Neural cell (in vitro differentiated cells): ENCODE data around the gene MAP2K6. TPM values are rescaled to one million over a fixed set of nuclear protein-coding genes. Genes with fewer than 3 reads are reported as not detected.

Experiments
- H2AFZ ChIP-seq: fragments of 200-600, 300-800 bp; sonication (generic), shearing (Covaris generic); 2 replicates; pipeline ENCODE4 v1.6.0; 2014; ENCODE audit warnings: low read depth, mild to moderate bottlenecking, antibody characterized with exemption, low read length, moderate library complexity
- H3F3A ChIP-seq: fragments of 200-600 bp; shearing (Covaris generic); 2 replicates; pipeline ENCODE4 v1.6.1; 2016; ENCODE audit warnings: mild to moderate bottlenecking, moderate library complexity, mixed read lengths, antibody characterized with exemption, low read length; ENCODE audit not compliant: insufficient read depth, poor library complexity, severe bottlenecking
- H3K27ac ChIP-seq: fragments of 200-600, 300-800 bp; sonication (generic), shearing (Covaris generic); 2 replicates; pipeline ENCODE4 v1.5.1; 2014; ENCODE audit warnings: mild to moderate bottlenecking, low read length, moderate library complexity
- H3K27me3 ChIP-seq: fragments of 300-800, 200-600 bp; sonication (generic), shearing (Covaris generic); 2 replicates; pipeline ENCODE4 v1.6.0; 2014; ENCODE audit warnings: mild to moderate bottlenecking, low read depth, low read length, moderate library complexity; ENCODE audit not compliant: insufficient read depth
- H3K36me3 ChIP-seq: fragments of 300-800, 200-600 bp; sonication (generic), shearing (Covaris generic); 2 replicates; pipeline ENCODE4 v1.5.1; 2014; ENCODE audit warnings: mild to moderate bottlenecking, antibody characterized with exemption, low read length, moderate library complexity; ENCODE audit not compliant: insufficient read depth
- H3K4me2 ChIP-seq: fragments of 300-800, 200-600 bp; sonication (generic), shearing (Covaris generic); 2 replicates; pipeline ENCODE4 v1.6.0; 2014; ENCODE audit warnings: mild to moderate bottlenecking, low read length
- H3K4me3 ChIP-seq: fragments of 300-800, 200-600 bp; sonication (generic), shearing (Covaris generic); 2 replicates; pipeline ENCODE4 v1.5.1; 2014; ENCODE audit warnings: mild to moderate bottlenecking, low read length, moderate library complexity
- H3K79me2 ChIP-seq: fragments of 200-600 bp; shearing (Covaris generic); replicated peaks from 2 replicates; pipeline ENCODE4 v1.6.0; 2014; ENCODE audit warnings: mild to moderate bottlenecking, low read length, moderate library complexity; ENCODE audit not compliant: insufficient read depth
- H3K9ac ChIP-seq: fragments of 300-800, 200-600 bp; sonication (generic), shearing (Covaris generic); 2 replicates; pipeline ENCODE4 v1.6.1; 2016; ENCODE audit warnings: mild to moderate bottlenecking, low read length, mixed read lengths
- H3K9me2 ChIP-seq: fragments of 200-600 bp; shearing (Covaris generic); 2 replicates; pipeline ENCODE4 v1.6.1; 2016; ENCODE audit warnings: mild to moderate bottlenecking, low read length, mixed read lengths; ENCODE audit not compliant: insufficient read depth
- H3K9me3 ChIP-seq: fragments of 200-600, 300-800 bp; sonication (generic), shearing (Covaris generic); 2 replicates; pipeline ENCODE4 v1.6.1; 2016; ENCODE audit warnings: mild to moderate bottlenecking, mixed run types, low read length, moderate library complexity, mixed read lengths
- H4K20me1 ChIP-seq: fragments of 200-600 bp; shearing (Covaris generic); 2 replicates; pipeline ENCODE4 v1.6.1; 2016; ENCODE audit warnings: mild to moderate bottlenecking, mixed run types; ENCODE audit not compliant: insufficient read depth
- EP300 ChIP-seq: fragments of 450-650 bp; conservative IDR thresholded peaks from 2 replicates; pipeline ENCODE4 v1.6.1; 2014; ENCODE audit warnings: antibody characterized with exemption, mild to moderate bottlenecking, moderate library complexity; ENCODE audit not compliant: poor library complexity, severe bottlenecking
- EZH2 ChIP-seq: fragments of 200-600, 300-800 bp; shearing (Covaris generic), sonication (generic); IDR thresholded peaks from 2 replicates; pipeline ENCODE4 v1.6.1; 2014; ENCODE audit warnings: antibody characterized with exemption, low read length, borderline replicate concordance, mild to moderate bottlenecking; ENCODE audit not compliant: insufficient read depth, poor library complexity, severe bottlenecking
- MXI1 ChIP-seq: fragments of 450-650 bp; conservative IDR thresholded peaks from 2 replicates; pipeline ENCODE4 v1.6.1; 2014; ENCODE audit warnings: antibody characterized with exemption, mild to moderate bottlenecking; ENCODE audit not compliant: poor library complexity, severe bottlenecking
- POLR2AphosphoS5 ChIP-seq: IDR thresholded peaks from 2 replicates; pipeline ENCODE4 v1.6.1; 2012
- RAD21 ChIP-seq: fragments of 450-650 bp; conservative IDR thresholded peaks from 2 replicates; pipeline ENCODE4 v1.6.1; 2014; ENCODE audit warnings: antibody characterized with exemption, mild to moderate bottlenecking, moderate library complexity
- SMC3 ChIP-seq: fragments of 450-650 bp; conservative IDR thresholded peaks from 2 replicates; pipeline ENCODE4 v1.6.1; 2014; ENCODE audit warnings: antibody characterized with exemption, mild to moderate bottlenecking, moderate library complexity; ENCODE audit not compliant: poor library complexity
- TAF1 ChIP-seq: IDR thresholded peaks from 2 replicates; pipeline ENCODE4 v1.6.1; 2012; ENCODE audit warnings: low read depth
- polyA plus RNA-seq: library from polyadenylated mRNA; depleted of rRNA; stranded (reverse); fragments of >200 nt; gene quantifications from 2 replicates; pipeline ENCODE4 v1.2.3, GENCODE V29; 2014
- TF ChIP-seq, protein P1 (sequence below): IDR thresholded peaks from 2 replicates; pipeline ENCODE4 v1.6.1; 2012; ENCODE audit warnings: borderline replicate concordance
- TF ChIP-seq, protein P2 (sequence below): fragments of 450-650 bp; IDR thresholded peaks from 2 replicates; pipeline ENCODE4 v1.5.1; 2014; ENCODE audit warnings: antibody characterized with exemption, mild to moderate bottlenecking, moderate library complexity; ENCODE audit not compliant: poor library complexity, severe bottlenecking

Gene MAP2K6
- polyA plus RNA-seq, 1 donor from 2014 or later: 10.5 TPM

DNA sequence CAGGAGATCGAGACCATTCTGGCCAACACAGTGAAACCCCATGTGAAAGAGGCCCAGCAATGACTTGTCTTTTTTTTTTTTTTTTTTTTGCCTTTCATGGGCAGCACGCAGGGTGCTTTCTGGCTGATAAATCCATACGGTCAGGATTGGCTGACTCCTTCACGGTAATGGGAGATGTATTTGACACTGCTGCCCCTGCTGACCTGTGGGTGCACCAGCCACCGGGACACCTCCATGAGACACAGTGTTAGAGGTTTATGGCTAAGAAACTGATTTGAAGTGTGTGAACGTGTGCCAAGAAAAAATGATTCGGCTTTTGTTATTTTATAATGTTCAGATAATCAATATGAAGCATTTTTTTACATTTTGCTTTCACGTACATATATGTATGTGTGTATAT, 48.4 kb downstream of the MAP2K6 start:
- TF ChIP-seq, protein P1, sequence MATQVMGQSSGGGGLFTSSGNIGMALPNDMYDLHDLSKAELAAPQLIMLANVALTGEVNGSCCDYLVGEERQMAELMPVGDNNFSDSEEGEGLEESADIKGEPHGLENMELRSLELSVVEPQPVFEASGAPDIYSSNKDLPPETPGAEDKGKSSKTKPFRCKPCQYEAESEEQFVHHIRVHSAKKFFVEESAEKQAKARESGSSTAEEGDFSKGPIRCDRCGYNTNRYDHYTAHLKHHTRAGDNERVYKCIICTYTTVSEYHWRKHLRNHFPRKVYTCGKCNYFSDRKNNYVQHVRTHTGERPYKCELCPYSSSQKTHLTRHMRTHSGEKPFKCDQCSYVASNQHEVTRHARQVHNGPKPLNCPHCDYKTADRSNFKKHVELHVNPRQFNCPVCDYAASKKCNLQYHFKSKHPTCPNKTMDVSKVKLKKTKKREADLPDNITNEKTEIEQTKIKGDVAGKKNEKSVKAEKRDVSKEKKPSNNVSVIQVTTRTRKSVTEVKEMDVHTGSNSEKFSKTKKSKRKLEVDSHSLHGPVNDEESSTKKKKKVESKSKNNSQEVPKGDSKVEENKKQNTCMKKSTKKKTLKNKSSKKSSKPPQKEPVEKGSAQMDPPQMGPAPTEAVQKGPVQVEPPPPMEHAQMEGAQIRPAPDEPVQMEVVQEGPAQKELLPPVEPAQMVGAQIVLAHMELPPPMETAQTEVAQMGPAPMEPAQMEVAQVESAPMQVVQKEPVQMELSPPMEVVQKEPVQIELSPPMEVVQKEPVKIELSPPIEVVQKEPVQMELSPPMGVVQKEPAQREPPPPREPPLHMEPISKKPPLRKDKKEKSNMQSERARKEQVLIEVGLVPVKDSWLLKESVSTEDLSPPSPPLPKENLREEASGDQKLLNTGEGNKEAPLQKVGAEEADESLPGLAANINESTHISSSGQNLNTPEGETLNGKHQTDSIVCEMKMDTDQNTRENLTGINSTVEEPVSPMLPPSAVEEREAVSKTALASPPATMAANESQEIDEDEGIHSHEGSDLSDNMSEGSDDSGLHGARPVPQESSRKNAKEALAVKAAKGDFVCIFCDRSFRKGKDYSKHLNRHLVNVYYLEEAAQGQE: no peak
- TF ChIP-seq, protein P2, sequence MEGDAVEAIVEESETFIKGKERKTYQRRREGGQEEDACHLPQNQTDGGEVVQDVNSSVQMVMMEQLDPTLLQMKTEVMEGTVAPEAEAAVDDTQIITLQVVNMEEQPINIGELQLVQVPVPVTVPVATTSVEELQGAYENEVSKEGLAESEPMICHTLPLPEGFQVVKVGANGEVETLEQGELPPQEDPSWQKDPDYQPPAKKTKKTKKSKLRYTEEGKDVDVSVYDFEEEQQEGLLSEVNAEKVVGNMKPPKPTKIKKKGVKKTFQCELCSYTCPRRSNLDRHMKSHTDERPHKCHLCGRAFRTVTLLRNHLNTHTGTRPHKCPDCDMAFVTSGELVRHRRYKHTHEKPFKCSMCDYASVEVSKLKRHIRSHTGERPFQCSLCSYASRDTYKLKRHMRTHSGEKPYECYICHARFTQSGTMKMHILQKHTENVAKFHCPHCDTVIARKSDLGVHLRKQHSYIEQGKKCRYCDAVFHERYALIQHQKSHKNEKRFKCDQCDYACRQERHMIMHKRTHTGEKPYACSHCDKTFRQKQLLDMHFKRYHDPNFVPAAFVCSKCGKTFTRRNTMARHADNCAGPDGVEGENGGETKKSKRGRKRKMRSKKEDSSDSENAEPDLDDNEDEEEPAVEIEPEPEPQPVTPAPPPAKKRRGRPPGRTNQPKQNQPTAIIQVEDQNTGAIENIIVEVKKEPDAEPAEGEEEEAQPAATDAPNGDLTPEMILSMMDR: no peak
- TF ChIP-seq EZH2 (no peak), SMC3 (no peak), EP300 (no peak), TAF1 (no peak), MXI1 (no peak), RAD21 (no peak), POLR2AphosphoS5 (no peak)
- H3F3A ChIP-seq: no peaks in the 10 kb centered on the region
- no peaks in the 10 kb centered on the region for H3K79me2 ChIP-seq

DNA sequence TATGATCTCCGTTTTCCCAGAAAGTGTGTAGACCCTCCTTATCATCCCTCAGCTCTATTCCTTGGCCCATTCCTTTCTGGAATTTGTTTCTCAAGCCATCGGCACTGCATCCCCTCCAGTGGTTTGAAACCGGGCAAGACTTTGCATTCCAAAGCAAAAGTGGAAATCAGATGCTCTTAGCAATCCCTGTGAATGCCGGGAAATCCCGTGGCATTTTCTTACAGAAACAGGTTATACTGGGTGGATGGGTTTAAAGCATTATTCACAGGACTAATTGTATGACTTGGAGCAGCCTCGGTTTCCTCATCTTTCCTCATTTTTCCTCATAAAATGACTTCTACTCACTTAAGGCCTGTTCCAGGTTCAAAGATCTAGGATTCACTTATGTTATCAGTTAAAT, 52.0 kb downstream of the MAP2K6 start:
- Histone ChIP-seq H3K9me2 (no peaks in the 10 kb centered on the region), H3K27ac (no peak overlapping the region), H3K9ac (no peak overlapping the region), H4K20me1 (no peaks in the 10 kb centered on the region), H3K79me2 (no peaks in the 10 kb centered on the region), H3K36me3 (no peaks in the 10 kb centered on the region), H3K4me2 (no peak overlapping the region), H3K27me3 (no peaks in the 10 kb centered on the region), H3K9me3 (no peaks in the 10 kb centered on the region), H3K4me3 (no peak overlapping the region), H3F3A (no peaks in the 10 kb centered on the region), H2AFZ (no peak overlapping the region)
- no peak for TF ChIP-seq SMC3
- TF ChIP-seq EZH2: no peak
- TF ChIP-seq, protein P2: no peak
- TF ChIP-seq, protein P1: no peak
- no peak for TF ChIP-seq TAF1
- no peak for TF ChIP-seq MXI1

More for the DNA sequence above, 48.4 kb downstream of the MAP2K6 start:
- Histone ChIP-seq H4K20me1 (no peaks in the 10 kb centered on the region), H3K4me3 (no peak overlapping the region), H2AFZ (no peak overlapping the region), H3K9me3 (no peaks in the 10 kb centered on the region), H3K27ac (no peak overlapping the region), H3K36me3 (no peaks in the 10 kb centered on the region), H3K9me2 (no peaks in the 10 kb centered on the region), H3K4me2 (no peak overlapping the region), H3K9ac (no peak overlapping the region), H3K27me3 (no peaks in the 10 kb centered on the region)
